Testis (tissue), 3 donors: ENCODE results near the gene NEUROD4. TPM values are rescaled to one million over a fixed set of nuclear protein-coding genes. Genes with fewer than 3 reads are reported as not detected.

Experiments
- DNase-seq: peaks from one replicate; pipeline ENCODE4 v3.0.0-alpha.2; 2019
- H3K27ac ChIP-seq, 2 donors: fragments of 200-600 bp; sonication (generic); one replicate each; pipeline ENCODE4 v1.5.1; 2019
- H3K27me3 ChIP-seq: fragments of 200-600 bp; sonication (generic); one replicate; pipeline ENCODE4 v1.5.1; 2019
- H3K36me3 ChIP-seq: fragments of 200-600 bp; sonication (generic); one replicate; pipeline ENCODE4 v1.5.1; 2017; ENCODE audit warnings: low read depth; ENCODE audit errors: missing control alignments
- H3K4me1 ChIP-seq: fragments of 200-600 bp; sonication (generic); one replicate; pipeline ENCODE4 v1.5.1; 2019
- H3K4me3 ChIP-seq, 2 donors: fragments of 200-600 bp; sonication (generic); one replicate each; pipeline ENCODE4 v1.5.1; 2017 to 2019
- H3K9me3 ChIP-seq: fragments of 200-600 bp; sonication (generic); one replicate; pipeline ENCODE4 v1.5.1; 2017
- CTCF ChIP-seq, 3 experiments: fragments of 450-650 bp in 2 of 3; fragments of 200-600 bp in 1 of 3; sonication (generic) in 1 of 3; IDR thresholded peaks; one replicate each; pipeline ENCODE4 v1.5.1; 2016 to 2019; ENCODE audit warnings: antibody characterized with exemption in 3 of 3, mild to moderate bottlenecking in 2 of 3, moderate library complexity in 1 of 3
- POLR2A ChIP-seq: fragments of 450-650 bp; IDR thresholded peaks from one replicate; pipeline ENCODE4 v1.6.1; 2017; ENCODE audit warnings: antibody characterized with exemption, mild to moderate bottlenecking, moderate library complexity
- WGBS, 2 donors: methylation state at CpG; one replicate each; pipeline ENCODE4 v1.1.5; 2018; 5-methylcytosine and 5-hydroxymethylcytosine counted together
- intact Hi-C: fragments of 100-400 bp; cut with DNase I; formaldehyde crosslinking; loops from one replicate; pipeline ENCODE4 v1.15.1; 2023; ENCODE audit warnings: low total_unique reads
- polyA plus RNA-seq: library from polyadenylated mRNA; stranded (reverse); fragments of 350-450 nt; fragmentation: Illumina TruSeq; extraction: RNeasy Lipid Tissue Mini Kit (QIAGEN cat#74804); gene quantifications from one replicate; pipeline ENCODE4 v1.2.3, GENCODE V29; 2014; ENCODE audit warnings: low read depth, low replicate concordance; ENCODE audit not compliant: insufficient read depth
- total RNA-seq, 2 donors: library from RNA; depleted of rRNA; stranded (reverse); fragments of >200 nt; gene quantifications; one replicate each; pipeline ENCODE4 v1.2.3, GENCODE V29; 2016

NEUROD4 gene
- total and polyA plus RNA-seq, 3 donors from 2014 or later, result 0.09 to 0.31 TPM; not detected in 1

- H3K4me3 ChIP-seq, result no peak overlapping the region
- WGBS, 2 donors, result 72% methylated on average over 2 of the region's 2 CpGs
- H3K36me3 ChIP-seq, result no peaks in the 10 kb centered on the region
- no peaks in the 10 kb centered on the region for H3K27me3 ChIP-seq
- no peaks in the 10 kb centered on the region for H3K4me1 ChIP-seq
- intact Hi-C loops, result loop anchor here (10.0 kb wide), 1 partner anchor 62 kb away; no protein-coding TSS in a partner anchor
- DNase-seq, result no peak
- H3K27ac ChIP-seq, result no peak overlapping the region
- H3K9me3 ChIP-seq, result no peaks in the 10 kb centered on the region
- TF ChIP-seq POLR2A (no peak), CTCF (IDR thresholded peaks at IDR 0.05) (no peak)
Measured at GRCh38 chr12:55002355-55002754, 17.4 kb upstream of the NEUROD4 start.

GRCh38 chr12:55008944-55009585, 10.7 kb upstream of the NEUROD4 start:
- WGBS, 2 donors, result 37 to 39% methylated on average over 6 of the region's 6 CpGs
- Histone ChIP-seq H3K9me3 (no peaks in the 10 kb centered on the region), H3K36me3 (no peaks in the 10 kb centered on the region), H3K4me3 (no peak overlapping the region), H3K27ac (no peak overlapping the region), H3K4me1 (no peaks in the 10 kb centered on the region), H3K27me3 (no peaks in the 10 kb centered on the region)
- no peak for DNase-seq
- intact Hi-C loops, result loop anchor here (10.0 kb wide), 1 partner anchor 56 kb away; no protein-coding TSS in a partner anchor
- TF ChIP-seq CTCF (IDR thresholded peaks at IDR 0.05) (no peak), POLR2A (no peak)

- DNase-seq, result no peak
- H3K4me3 ChIP-seq, result no peak overlapping the region
- no peaks in the 10 kb centered on the region for H3K9me3 ChIP-seq
- no peak for TF ChIP-seq POLR2A
- no peak for TF ChIP-seq CTCF (IDR thresholded peaks at IDR 0.05)
- intact Hi-C loops, result no loop called here
- H3K27me3 ChIP-seq, result no peaks in the 10 kb centered on the region
- no peaks in the 10 kb centered on the region for H3K36me3 ChIP-seq
- H3K4me1 ChIP-seq, result no peaks in the 10 kb centered on the region
- H3K27ac ChIP-seq, result no peak overlapping the region
- 15 to 26% methylated on average over 3 of the region's 3 CpGs for WGBS, 2 donors
Measured at GRCh38 chr12:55017416-55017925, 2.3 kb upstream of the NEUROD4 start.

GRCh38 chr12:55024575-55024974, 4.8 kb downstream of the NEUROD4 start:
- H3K27me3 ChIP-seq, result no peaks in the 10 kb centered on the region
- H3K9me3 ChIP-seq, result no peaks in the 10 kb centered on the region
- 90 to 92% methylated on average over 2 of the region's 2 CpGs for WGBS, 2 donors
- no peak for DNase-seq
- no peaks in the 10 kb centered on the region for H3K36me3 ChIP-seq
- intact Hi-C loops, result no loop called here
- H3K4me3 ChIP-seq, result no peak overlapping the region
- TF ChIP-seq POLR2A, result no peak
- no peak for TF ChIP-seq CTCF (IDR thresholded peaks at IDR 0.05)
- H3K27ac ChIP-seq, result no peak overlapping the region
- no peaks in the 10 kb centered on the region for H3K4me1 ChIP-seq

GRCh38 chr12:55025508-55025907, 5.7 kb downstream of the NEUROD4 start:
- WGBS, 2 donors, result 67 to 72% methylated on average over 2 of the region's 2 CpGs
- Histone ChIP-seq H3K4me1 (no peaks in the 10 kb centered on the region), H3K9me3 (no peaks in the 10 kb centered on the region), H3K4me3 (no peak overlapping the region), H3K36me3 (no peaks in the 10 kb centered on the region), H3K27ac (no peak overlapping the region), H3K27me3 (no peaks in the 10 kb centered on the region)
- no peak for DNase-seq
- intact Hi-C loops, result no loop called here
- TF ChIP-seq CTCF (IDR thresholded peaks at IDR 0.05), result no peak
- no peak for TF ChIP-seq POLR2A
